Neural crest cell (in vitro differentiated cells): ENCODE results near the gene CLDN2. TPM values are rescaled to one million over a fixed set of nuclear protein-coding genes. Genes with fewer than 3 reads are reported as not detected.

ENCODE experiments used
- DNase-seq: peaks from one replicate; pipeline ENCODE4 v3.0.0; 2021; ENCODE audit warnings: low read depth, mixed read lengths, low spot score
- H3K27ac Mint-ChIP-seq: one replicate; pipeline ENCODE4 v1.8.0; 2021; ENCODE audit warnings: mild to moderate bottlenecking, mixed read lengths; ENCODE audit not compliant: unreplicated experiment
- H3K27me3 Mint-ChIP-seq: 2 replicates; pipeline ENCODE4 v1.8.0; 2021; ENCODE audit warnings: low read depth, mild to moderate bottlenecking, mixed read lengths
- H3K36me3 Mint-ChIP-seq: 2 replicates; pipeline ENCODE4 v1.8.0; 2021; ENCODE audit warnings: low read depth, mild to moderate bottlenecking, mixed read lengths
- H3K4me1 Mint-ChIP-seq: 2 replicates; pipeline ENCODE4 v1.8.0; 2021; ENCODE audit warnings: mixed read lengths
- H3K4me3 Mint-ChIP-seq: one replicate; pipeline ENCODE4 v1.8.0; 2021; ENCODE audit warnings: mild to moderate bottlenecking, mixed read lengths
- H3K9me3 Mint-ChIP-seq: 2 replicates; pipeline ENCODE4 v1.8.0; 2021; ENCODE audit warnings: mixed read lengths
- total RNA-seq: library from RNA; stranded (reverse); gene quantifications from 2 replicates; pipeline ENCODE4 v1.2.1, GENCODE V29; 2021
- TF ChIP-seq, protein P1 (sequence below): fragments of 200-600 bp; sonication (generic); conservative IDR thresholded peaks from 2 replicates; pipeline ENCODE4 v1.5.0; 2021; ENCODE audit warnings: antibody characterized with exemption, mild to moderate bottlenecking

CLDN2 gene
- total RNA-seq, 1 donor from 2014 or later: not detected

DNA sequence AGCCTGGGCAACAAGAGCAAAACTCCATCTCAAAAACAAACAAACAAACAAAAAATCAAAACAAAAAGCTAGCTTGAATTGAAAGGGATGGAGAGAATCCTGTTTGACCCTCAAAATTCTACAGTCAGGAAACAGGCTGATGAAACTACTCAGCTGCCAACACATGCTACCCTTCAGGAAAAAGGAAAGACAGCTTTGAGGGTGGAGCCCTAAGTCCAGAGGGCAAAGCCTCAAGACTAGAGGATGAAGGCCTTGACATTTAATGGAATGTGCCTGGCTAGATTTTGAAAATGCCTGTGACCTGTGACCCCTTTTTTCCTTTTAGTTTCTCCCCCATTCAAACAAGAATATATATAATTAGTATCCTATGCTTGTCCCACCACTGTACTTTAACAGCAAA lies 52.7 kb downstream of the CLDN2 start:
- no peak overlapping the region for H3K4me3 Mint-ChIP-seq
- no peak overlapping the region for H3K27ac Mint-ChIP-seq
- H3K36me3 Mint-ChIP-seq: peaks cover 35% of the 10 kb centered on the region
- H3K9me3 Mint-ChIP-seq: peaks cover 19% of the 10 kb centered on the region
- DNase-seq: no peak
- no peaks in the 10 kb centered on the region for H3K4me1 Mint-ChIP-seq
- TF ChIP-seq, protein P1, sequence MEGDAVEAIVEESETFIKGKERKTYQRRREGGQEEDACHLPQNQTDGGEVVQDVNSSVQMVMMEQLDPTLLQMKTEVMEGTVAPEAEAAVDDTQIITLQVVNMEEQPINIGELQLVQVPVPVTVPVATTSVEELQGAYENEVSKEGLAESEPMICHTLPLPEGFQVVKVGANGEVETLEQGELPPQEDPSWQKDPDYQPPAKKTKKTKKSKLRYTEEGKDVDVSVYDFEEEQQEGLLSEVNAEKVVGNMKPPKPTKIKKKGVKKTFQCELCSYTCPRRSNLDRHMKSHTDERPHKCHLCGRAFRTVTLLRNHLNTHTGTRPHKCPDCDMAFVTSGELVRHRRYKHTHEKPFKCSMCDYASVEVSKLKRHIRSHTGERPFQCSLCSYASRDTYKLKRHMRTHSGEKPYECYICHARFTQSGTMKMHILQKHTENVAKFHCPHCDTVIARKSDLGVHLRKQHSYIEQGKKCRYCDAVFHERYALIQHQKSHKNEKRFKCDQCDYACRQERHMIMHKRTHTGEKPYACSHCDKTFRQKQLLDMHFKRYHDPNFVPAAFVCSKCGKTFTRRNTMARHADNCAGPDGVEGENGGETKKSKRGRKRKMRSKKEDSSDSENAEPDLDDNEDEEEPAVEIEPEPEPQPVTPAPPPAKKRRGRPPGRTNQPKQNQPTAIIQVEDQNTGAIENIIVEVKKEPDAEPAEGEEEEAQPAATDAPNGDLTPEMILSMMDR: no peak
- no peaks in the 10 kb centered on the region for H3K27me3 Mint-ChIP-seq

DNA sequence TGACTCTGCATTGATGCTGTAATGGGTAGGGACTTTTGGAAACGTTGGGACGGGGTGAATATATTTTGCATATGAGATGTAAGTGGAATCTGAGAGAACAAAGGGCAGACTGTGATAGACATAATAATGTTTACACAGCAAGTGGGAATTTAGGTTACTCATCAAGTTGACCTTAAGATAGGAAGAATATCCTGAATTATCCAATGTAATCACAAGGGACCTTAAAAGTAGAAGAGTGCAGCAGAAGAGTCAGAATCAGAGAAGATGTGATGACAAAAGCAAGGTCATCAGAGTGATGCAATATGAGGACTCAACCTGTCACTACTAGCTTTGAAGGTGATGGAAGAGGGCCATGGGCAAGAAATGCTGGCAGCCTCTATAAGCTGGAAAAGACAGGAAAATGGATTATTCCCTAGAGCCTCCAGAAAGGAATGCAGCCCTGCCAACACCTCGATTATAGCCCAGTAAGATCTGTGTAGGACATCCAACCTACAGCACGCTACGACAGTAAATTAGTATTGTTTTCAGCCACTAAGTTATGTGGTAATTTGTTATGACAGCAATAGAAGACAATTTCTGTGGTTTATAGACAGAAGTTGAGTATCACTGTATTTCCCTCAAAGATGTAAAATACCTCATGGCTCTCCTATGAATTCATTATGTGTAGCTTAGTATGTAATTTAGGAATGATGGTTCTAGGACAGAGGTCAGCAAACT lies 53.4 kb downstream of the CLDN2 start:
- Mint-ChIP-seq H3K4me3 (no peak overlapping the region), H3K4me1 (no peaks in the 10 kb centered on the region), H3K9me3 (peaks cover 16% of the 10 kb centered on the region), H3K27me3 (no peaks in the 10 kb centered on the region), H3K27ac (no peak overlapping the region), H3K36me3 (peaks cover 31% of the 10 kb centered on the region)
- DNase-seq: no peak
- TF ChIP-seq, protein P1: no peak

DNA sequence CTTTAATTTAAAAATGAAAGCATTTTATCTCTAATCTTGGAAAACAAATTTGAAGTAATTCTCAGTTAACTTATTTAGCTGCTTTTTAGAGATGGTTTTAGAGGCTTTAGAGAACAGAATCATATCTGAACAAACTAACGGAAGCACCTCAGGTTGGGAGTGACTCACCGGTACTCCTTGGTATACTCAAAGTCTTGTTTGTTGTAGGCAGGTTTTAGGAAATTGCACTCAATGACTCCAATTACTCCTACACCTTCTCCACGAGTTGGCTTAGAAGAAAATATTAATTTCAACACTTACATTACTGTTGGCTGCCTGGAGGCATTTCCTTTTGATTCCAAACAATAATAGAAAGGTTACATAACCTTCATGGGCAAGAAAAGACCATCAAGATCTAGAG lies 56.2 kb downstream of the CLDN2 start:
- H3K27ac Mint-ChIP-seq: no peak overlapping the region
- H3K4me3 Mint-ChIP-seq: no peak overlapping the region
- H3K4me1 Mint-ChIP-seq: no peaks in the 10 kb centered on the region
- TF ChIP-seq, protein P1: no peak
- H3K36me3 Mint-ChIP-seq: peaks cover 12% of the 10 kb centered on the region
- no peaks in the 10 kb centered on the region for H3K9me3 Mint-ChIP-seq
- H3K27me3 Mint-ChIP-seq: no peaks in the 10 kb centered on the region
- no peak for DNase-seq

Other genes with a start within 250 kb of the CLDN2 start
- not detected in 2 replicates for gene RNF128, start 193.7 kb upstream of the CLDN2 start, total RNA-seq
- gene TBC1D8B, start 117.7 kb upstream of the CLDN2 start, total RNA-seq: 1.1 and 1.5 TPM in 2 replicates
- not detected in 2 replicates for gene RIPPLY1, start 17.1 kb upstream of the CLDN2 start, total RNA-seq
- gene MORC4, start 79.8 kb downstream of the CLDN2 start, total RNA-seq: 10.1 and 10.6 TPM in 2 replicates
- 15.8 and 22.4 TPM in 2 replicates for gene RBM41, start 198.4 kb downstream of the CLDN2 start, total RNA-seq